Activated CD8-positive, alpha-beta memory T cell treated with anti-CD3 and anti-CD28 coated beads, Interleukin-2, amount 10 ng/mL, durations not matched to agents 7 days and 5 days (primary cell): Measurements from ENCODE around the gene CFAP300. TPM values are rescaled to one million over a fixed set of nuclear protein-coding genes. Genes with fewer than 3 reads are reported as not detected.

Experiments used
- ATAC-seq: fragments of 150-1000 bp; cut with Tn5 transposase; one replicate; pipeline ENCODE4 v1.10.0; 2021; ENCODE audit warnings: moderate library complexity
- CTCF ChIA-PET: fragments of 350-600 bp; sonication (Branson Sonifier 250); formaldehyde crosslinking; loops from one replicate; lab custom pipeline; 2021; ENCODE audit warnings: antibody characterized with exemption; lab: Charles Lee
- DNase-seq: peaks from one replicate; pipeline ENCODE4 v3.0.0-alpha.2; 2020
- H3K27ac Mint-ChIP-seq: one replicate; pipeline ENCODE4 v1.8.0; 2021; ENCODE audit warnings: mild to moderate bottlenecking, mixed read lengths
- H3K27me3 Mint-ChIP-seq: one replicate; pipeline ENCODE4 v1.8.0; 2021; ENCODE audit warnings: mixed read lengths
- H3K36me3 Mint-ChIP-seq: one replicate; pipeline ENCODE4 v1.8.0; 2021; ENCODE audit warnings: mild to moderate bottlenecking, mixed read lengths
- H3K4me1 Mint-ChIP-seq: one replicate; pipeline ENCODE4 v1.8.0; 2021; ENCODE audit warnings: mixed read lengths
- H3K4me3 Mint-ChIP-seq: one replicate; pipeline ENCODE4 v1.8.0; 2021; ENCODE audit warnings: mild to moderate bottlenecking, moderate library complexity, mixed read lengths
- H3K9me3 Mint-ChIP-seq: one replicate; pipeline ENCODE4 v1.8.0; 2022; ENCODE audit warnings: low read depth, mixed read lengths
- total RNA-seq, 2 experiments: library from RNA; stranded (reverse); gene quantifications; one replicate each; pipeline ENCODE4 v1.2.3, GENCODE V29; 2021

The CFAP300 gene
- total RNA-seq, 2 experiments from 2014 or later: not detected

DNA sequence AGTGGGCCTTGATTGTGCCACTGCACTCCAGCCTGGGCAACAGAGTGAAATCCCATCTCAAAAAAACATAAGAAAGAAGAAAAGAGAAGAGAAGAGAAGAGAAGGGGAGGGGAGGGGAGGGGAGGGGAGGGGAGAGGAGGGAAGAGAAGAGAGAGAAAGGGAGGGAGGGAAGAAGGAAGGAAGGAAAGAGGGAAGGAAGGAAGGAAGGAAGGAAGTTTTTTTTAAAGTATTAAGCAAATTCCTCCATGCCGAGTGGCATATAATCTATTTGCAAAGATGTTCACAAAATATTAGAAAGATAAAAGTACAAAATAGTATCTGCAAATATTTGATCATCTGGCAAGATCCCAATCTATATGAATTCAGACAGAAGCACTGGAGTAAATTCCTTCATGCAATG is 10.5 kb upstream of the CFAP300 start:
- no peaks in the 10 kb centered on the region for H3K4me1 Mint-ChIP-seq
- no peak overlapping the region for H3K4me3 Mint-ChIP-seq
- H3K27me3 Mint-ChIP-seq: no peaks in the 10 kb centered on the region
- no peaks in the 10 kb centered on the region for H3K36me3 Mint-ChIP-seq
- no peaks in the 10 kb centered on the region for H3K9me3 Mint-ChIP-seq
- no peak for DNase-seq
- CTCF ChIA-PET: no interaction called here
- no peak for ATAC-seq
- no peak overlapping the region for H3K27ac Mint-ChIP-seq

GRCh38 chr11:102046841-102047240 is 396 bp upstream of the CFAP300 start:
- ATAC-seq: no peak
- Mint-ChIP-seq H3K4me1 (peaks cover 5% of the 10 kb centered on the region), H3K36me3 (no peaks in the 10 kb centered on the region), H3K4me3 (peak overlapping the region; percentile 51), H3K27me3 (peaks cover 42% of the 10 kb centered on the region), H3K27ac (no peak overlapping the region), H3K9me3 (no peaks in the 10 kb centered on the region)
- CTCF ChIA-PET: interaction anchor here (1.6 kb wide), 1 partner anchor 17 kb away, joined by 3 read pairs; no protein-coding TSS in a partner anchor
- DNase-seq: no peak

DNA sequence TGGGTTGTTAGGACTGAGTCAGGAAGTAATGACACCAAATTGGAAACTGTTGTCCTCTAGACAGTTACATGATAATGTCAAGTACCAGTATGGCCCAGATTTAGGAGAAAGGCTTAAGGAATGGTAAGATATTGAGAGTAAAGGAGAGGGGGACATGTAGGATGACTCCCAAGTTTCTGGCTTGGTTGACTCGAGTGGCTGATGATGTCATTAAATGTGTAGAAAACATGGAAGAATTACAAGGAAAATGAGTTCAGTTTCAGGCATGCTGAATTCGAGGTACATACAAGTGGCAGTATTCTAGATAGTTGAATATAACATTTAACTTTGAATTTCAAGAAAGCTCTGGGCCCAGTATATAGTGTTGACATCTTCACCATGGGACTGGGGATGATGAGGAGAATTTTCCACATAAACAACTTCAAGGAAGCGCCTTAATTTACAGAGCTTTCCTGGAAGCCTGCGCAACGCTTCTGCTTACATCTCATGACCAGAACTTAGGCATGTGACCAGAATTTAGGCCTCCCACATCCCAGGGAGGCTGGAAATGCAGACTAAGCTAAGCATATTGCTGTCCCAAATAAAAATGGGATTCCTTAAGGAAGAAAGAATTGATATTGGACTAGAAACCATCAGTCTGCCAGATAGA is 3.8 kb downstream of the CFAP300 start:
- H3K9me3 Mint-ChIP-seq: no peaks in the 10 kb centered on the region
- CTCF ChIA-PET: no interaction called here
- ATAC-seq (no peak), DNase-seq (no peak)
- H3K36me3 Mint-ChIP-seq: no peaks in the 10 kb centered on the region
- no peak overlapping the region for H3K27ac Mint-ChIP-seq
- peaks cover 5% of the 10 kb centered on the region for H3K4me1 Mint-ChIP-seq
- H3K4me3 Mint-ChIP-seq: no peak overlapping the region
- H3K27me3 Mint-ChIP-seq: peaks cover 39% of the 10 kb centered on the region

- ATAC-seq (no peak), DNase-seq (no peak)
- Mint-ChIP-seq H3K4me3 (no peak overlapping the region), H3K27ac (no peak overlapping the region), H3K36me3 (no peaks in the 10 kb centered on the region), H3K4me1 (no peaks in the 10 kb centered on the region), H3K27me3 (peaks cover 2% of the 10 kb centered on the region), H3K9me3 (no peaks in the 10 kb centered on the region)
- CTCF ChIA-PET: no interaction called here
Observed at GRCh38 chr11:102061276-102061675, 14.0 kb downstream of the CFAP300 start.

GRCh38 chr11:102062106-102062505 is 14.9 kb downstream of the CFAP300 start:
- no peaks in the 10 kb centered on the region for H3K36me3 Mint-ChIP-seq
- no peaks in the 10 kb centered on the region for H3K9me3 Mint-ChIP-seq
- H3K27me3 Mint-ChIP-seq: peaks cover 2% of the 10 kb centered on the region
- CTCF ChIA-PET: no interaction called here
- no peak overlapping the region for H3K27ac Mint-ChIP-seq
- no peak overlapping the region for H3K4me3 Mint-ChIP-seq
- ATAC-seq (no peak), DNase-seq (no peak)
- no peaks in the 10 kb centered on the region for H3K4me1 Mint-ChIP-seq

- no peaks in the 10 kb centered on the region for H3K9me3 Mint-ChIP-seq
- no peak overlapping the region for H3K27ac Mint-ChIP-seq
- no peaks in the 10 kb centered on the region for H3K36me3 Mint-ChIP-seq
- H3K27me3 Mint-ChIP-seq: no peaks in the 10 kb centered on the region
- CTCF ChIA-PET: interaction anchor here (1.1 to 1.3 kb wide), 2 partner anchors 18 to 57 kb away, joined by 3 to 4 read pairs; partner anchors contain the start of gene CFAP300
- no peak overlapping the region for H3K4me3 Mint-ChIP-seq
- ATAC-seq (no peak), DNase-seq (no peak)
- no peaks in the 10 kb centered on the region for H3K4me1 Mint-ChIP-seq
Observed at GRCh38 chr11:102064316-102064715, 17.1 kb downstream of the CFAP300 start.

GRCh38 chr11:102070766-102071165 is 23.5 kb downstream of the CFAP300 start:
- H3K36me3 Mint-ChIP-seq: no peaks in the 10 kb centered on the region
- CTCF ChIA-PET: no interaction called here
- no peak overlapping the region for H3K27ac Mint-ChIP-seq
- H3K27me3 Mint-ChIP-seq: no peaks in the 10 kb centered on the region
- DNase-seq: no peak
- ATAC-seq: no peak
- H3K4me1 Mint-ChIP-seq: no peaks in the 10 kb centered on the region
- H3K4me3 Mint-ChIP-seq: no peak overlapping the region
- H3K9me3 Mint-ChIP-seq: peaks cover 6% of the 10 kb centered on the region

DNA sequence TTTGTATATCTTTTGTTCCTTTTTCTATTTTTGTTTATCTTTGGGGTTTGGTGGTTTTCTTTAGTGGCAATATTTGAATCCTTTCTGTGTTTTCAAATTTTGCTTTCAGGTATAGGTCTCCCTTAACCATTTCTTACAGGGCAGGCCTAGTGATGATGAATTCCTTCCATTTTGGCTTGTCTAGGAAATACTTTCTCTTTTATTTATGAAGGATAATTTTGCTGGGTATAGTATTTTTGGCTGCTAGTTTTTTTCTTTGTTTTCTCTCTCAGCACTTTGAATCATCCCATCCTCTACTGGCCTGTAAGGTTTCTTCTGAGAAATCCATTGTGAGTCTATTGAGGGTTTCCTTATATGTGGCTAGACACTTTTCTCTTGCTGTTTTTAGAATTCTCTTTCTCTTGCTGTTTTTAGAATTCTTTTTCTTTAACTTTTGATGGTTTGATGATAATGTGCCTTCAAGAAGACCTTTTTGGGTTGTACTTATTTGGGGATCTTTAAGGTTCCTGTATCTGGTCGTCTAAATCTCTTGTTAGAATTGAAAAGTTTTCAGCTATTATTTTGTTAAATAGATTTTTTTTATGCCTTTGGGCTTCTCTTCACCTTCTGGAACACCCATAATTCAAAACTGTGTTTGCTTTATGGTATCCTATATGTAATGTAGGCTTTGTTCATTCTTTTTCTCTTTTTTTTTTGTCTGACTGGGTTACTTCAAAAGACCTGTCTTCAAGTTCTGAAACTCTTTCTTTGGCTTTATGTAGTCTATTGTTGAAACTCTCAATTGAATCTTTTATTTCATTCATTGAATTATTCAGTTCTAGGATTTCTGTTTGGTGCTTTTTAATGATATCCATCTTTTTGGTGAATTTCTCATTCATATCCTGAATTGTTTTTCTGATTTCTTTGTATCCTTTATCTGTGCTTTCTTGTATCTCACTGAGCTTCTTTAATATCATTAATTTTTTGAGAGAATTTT is 24.5 kb downstream of the CFAP300 start:
- CTCF ChIA-PET: interaction anchor here (0.7 kb wide), 1 partner anchor 75 kb away, joined by 3 read pairs; no protein-coding TSS in a partner anchor
- H3K36me3 Mint-ChIP-seq: no peaks in the 10 kb centered on the region
- ATAC-seq (no peak), DNase-seq (no peak)
- H3K4me1 Mint-ChIP-seq: no peaks in the 10 kb centered on the region
- H3K4me3 Mint-ChIP-seq: no peak overlapping the region
- no peaks in the 10 kb centered on the region for H3K27me3 Mint-ChIP-seq
- H3K9me3 Mint-ChIP-seq: peaks cover 6% of the 10 kb centered on the region
- H3K27ac Mint-ChIP-seq: no peak overlapping the region

DNA sequence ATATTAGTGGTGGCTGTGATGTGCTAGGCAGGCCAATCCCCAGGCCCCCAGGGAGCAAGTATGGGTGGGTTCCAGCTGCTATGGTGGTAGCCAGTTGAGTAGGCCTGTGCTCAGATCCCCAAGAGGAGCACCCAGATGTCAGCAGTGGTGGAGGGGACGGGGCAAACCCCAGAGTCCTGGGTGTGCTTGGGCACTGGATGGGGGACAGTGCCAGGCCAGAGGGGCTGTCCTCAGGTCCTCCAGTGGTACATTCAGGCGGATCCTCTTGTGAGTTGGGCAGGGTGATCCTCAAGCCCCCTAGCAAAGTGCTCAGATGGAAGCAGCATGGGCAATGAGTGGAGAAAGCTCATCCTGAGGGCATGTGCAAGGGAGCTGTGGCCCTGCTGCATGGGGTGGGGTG is 26.0 kb downstream of the CFAP300 start:
- no peak for ATAC-seq
- H3K4me1 Mint-ChIP-seq: no peaks in the 10 kb centered on the region
- CTCF ChIA-PET: no interaction called here

DNA sequence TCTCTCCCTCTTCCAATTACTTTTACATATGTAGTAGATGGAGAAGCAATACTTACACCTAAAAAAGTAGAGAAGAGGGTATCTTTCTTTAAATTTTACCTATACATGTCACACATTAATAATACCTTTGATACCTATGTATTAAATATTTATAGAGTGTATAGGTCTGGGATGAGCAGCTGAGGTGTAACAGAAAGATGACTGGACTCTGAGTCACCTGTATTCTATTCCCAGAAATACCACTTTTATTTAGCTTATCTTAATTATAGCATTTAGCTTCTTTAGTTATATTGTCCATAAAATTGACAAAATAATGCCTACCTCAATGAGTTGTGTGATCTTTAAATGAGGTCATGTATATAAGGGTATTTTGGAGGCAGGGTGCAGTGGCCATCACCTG is 32.4 kb downstream of the CFAP300 start:
- Mint-ChIP-seq H3K9me3 (no peaks in the 10 kb centered on the region), H3K27ac (no peak overlapping the region), H3K27me3 (no peaks in the 10 kb centered on the region), H3K4me1 (no peaks in the 10 kb centered on the region), H3K4me3 (no peak overlapping the region), H3K36me3 (no peaks in the 10 kb centered on the region)
- no peak for ATAC-seq
- no peak for DNase-seq
- CTCF ChIA-PET: no interaction called here

More for the DNA sequence above, 26.0 kb downstream of the CFAP300 start:
- Mint-ChIP-seq H3K27me3 (no peaks in the 10 kb centered on the region), H3K36me3 (no peaks in the 10 kb centered on the region), H3K4me3 (no peak overlapping the region), H3K27ac (no peak overlapping the region), H3K9me3 (peaks cover 6% of the 10 kb centered on the region)
- no peak for DNase-seq

DNA sequence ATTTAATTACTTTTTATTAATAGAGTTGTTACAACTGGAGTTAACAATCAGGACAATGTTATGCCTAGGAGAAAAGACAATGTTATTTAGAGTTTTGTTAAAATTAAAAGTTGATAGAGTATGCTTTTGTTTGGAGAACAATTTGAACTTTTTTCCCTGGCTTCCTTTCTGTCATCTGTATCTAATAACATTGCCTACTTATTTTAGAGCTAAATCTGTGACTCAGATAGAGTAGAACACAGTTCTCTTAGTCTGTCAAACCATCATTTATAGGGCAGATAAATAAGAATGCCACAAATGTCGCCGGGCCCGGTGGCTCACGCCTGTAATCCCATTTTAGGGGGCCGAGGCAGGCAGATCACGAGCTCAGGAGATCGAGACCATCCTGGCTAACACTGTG is 34.1 kb downstream of the CFAP300 start:
- Mint-ChIP-seq H3K4me3 (no peak overlapping the region), H3K4me1 (no peaks in the 10 kb centered on the region), H3K9me3 (no peaks in the 10 kb centered on the region), H3K27ac (no peak overlapping the region), H3K36me3 (no peaks in the 10 kb centered on the region), H3K27me3 (no peaks in the 10 kb centered on the region)
- CTCF ChIA-PET: interaction anchor here (0.6 kb wide), 1 partner anchor 1249 kb away, joined by 3 read pairs; no protein-coding TSS in a partner anchor
- ATAC-seq (no peak), DNase-seq (no peak)

- H3K27me3 Mint-ChIP-seq: peaks cover 8% of the 10 kb centered on the region
- ATAC-seq: no peak
- H3K36me3 Mint-ChIP-seq: no peaks in the 10 kb centered on the region
- H3K4me3 Mint-ChIP-seq: no peak overlapping the region
- no peak for DNase-seq
- no peak overlapping the region for H3K27ac Mint-ChIP-seq
- no peaks in the 10 kb centered on the region for H3K9me3 Mint-ChIP-seq
- CTCF ChIA-PET: no interaction called here
- H3K4me1 Mint-ChIP-seq: no peaks in the 10 kb centered on the region
Observed at GRCh38 chr11:102085864-102086551, 38.8 kb downstream of the CFAP300 start.

DNA sequence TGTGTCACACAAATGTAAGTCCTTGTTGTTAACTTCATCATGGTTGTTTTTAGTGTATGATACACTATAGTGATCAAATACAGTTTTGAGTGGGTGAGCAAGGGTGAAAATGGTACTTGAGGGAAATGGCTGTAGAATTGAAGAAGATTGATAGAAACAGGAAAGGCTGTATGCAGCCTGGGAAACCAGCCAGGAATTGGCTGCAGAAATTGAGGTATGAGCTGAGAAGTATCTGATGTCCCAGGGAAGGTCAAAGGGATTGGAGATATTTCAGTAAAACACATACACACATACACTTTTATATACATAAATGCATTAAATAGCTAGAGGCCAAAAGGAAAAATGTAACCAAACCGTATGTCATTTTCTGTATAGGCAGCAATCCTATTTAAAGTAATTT is 49.9 kb downstream of the CFAP300 start:
- Mint-ChIP-seq H3K4me3 (no peak overlapping the region), H3K36me3 (no peaks in the 10 kb centered on the region), H3K4me1 (no peaks in the 10 kb centered on the region), H3K27me3 (no peaks in the 10 kb centered on the region), H3K9me3 (no peaks in the 10 kb centered on the region), H3K27ac (no peak overlapping the region)
- no peak for ATAC-seq
- no peak for DNase-seq
- CTCF ChIA-PET: no interaction called here
